AML-193 (cell line): ENCODE data around the gene ODR4.
"Not testable (repeated sequence)": the region's sequence is repeated elsewhere in the genome, so short reads cannot be mapped to it uniquely, and the experiment has no call there.

Experiments
- DNase-seq, 2 experiments: peaks; one replicate each; lab custom pipeline; 2025; lab: John Stamatoyannopoulos, UW

Gene ODR4

GRCh38 chr1:186375152-186375928 lies at the start of gene ODR4, which contains the start of gene TPR:
Gene ODR4, plus strand, starts transcription at chr1:186375838. Its CDS starts 3,948 bp downstream, at chr1:186379786.
Gene TPR, minus strand, starts transcription at chr1:186375253. Its CDS starts 225 bp downstream, at chr1:186375028.
- DNase-seq: peak; percentile 97 to 98

DNA sequence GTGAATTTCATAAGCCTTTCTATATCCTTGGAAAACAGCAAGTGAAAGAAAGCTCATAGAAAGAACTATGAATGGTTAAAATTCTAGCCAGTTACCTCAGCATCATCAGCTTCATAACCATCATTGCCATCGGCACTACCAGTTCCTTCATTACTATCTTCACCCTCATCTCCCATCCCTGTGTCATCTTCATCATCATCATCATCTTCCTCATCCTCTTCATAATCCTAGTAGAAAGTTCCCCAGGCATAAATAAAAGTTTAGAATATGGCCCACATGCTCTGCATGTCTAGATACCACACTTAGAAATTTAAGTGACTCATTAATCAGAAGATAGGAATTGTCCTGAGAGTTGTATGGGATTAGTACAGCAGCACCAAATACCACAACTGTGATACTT lies 49.6 kb upstream of the ODR4 start:
- no peak for DNase-seq

- no peak for DNase-seq
Measured at GRCh38 chr1:186327331-186327730, 48.3 kb upstream of the ODR4 start.

GRCh38 chr1:186330758-186331157 lies 44.9 kb upstream of the ODR4 start:
- DNase-seq: no peak

DNA sequence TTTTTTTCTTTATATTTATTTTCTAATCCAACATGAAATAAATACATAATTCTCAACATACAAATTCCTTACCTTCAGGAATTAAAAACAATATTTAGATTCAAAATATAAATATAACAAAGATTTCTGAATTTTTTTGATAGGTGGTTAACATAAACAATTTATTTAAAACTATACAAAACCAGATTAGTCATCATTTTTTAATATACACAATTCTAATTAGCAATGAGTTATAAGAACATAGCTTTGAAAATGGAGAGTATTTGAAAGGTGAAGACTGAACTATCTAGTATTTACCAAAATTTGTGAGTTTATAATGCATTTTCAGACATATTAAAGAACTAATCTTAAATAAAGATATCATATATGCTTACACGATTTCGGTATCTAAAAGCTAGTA lies 38.1 kb upstream of the ODR4 start:
- no peak for DNase-seq

DNA sequence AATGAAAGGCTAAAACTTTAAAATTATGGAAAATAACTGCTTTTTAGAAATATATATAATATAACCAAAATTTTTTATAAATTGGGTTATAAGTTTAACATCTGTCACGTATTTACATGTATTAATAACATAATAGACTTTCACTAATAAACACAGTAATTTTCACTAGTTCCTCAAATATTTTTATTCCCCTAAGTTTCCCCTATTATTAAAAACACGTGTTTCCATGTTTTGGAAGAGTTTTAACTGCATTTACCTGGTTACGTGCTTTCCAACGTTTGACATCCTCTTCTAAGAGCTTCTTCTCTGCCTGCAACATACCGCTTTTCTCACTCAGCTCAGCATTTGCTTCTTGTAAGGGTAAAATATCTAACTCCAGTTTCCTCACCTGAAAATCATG lies 34.9 kb upstream of the ODR4 start:
- no peak for DNase-seq

DNA sequence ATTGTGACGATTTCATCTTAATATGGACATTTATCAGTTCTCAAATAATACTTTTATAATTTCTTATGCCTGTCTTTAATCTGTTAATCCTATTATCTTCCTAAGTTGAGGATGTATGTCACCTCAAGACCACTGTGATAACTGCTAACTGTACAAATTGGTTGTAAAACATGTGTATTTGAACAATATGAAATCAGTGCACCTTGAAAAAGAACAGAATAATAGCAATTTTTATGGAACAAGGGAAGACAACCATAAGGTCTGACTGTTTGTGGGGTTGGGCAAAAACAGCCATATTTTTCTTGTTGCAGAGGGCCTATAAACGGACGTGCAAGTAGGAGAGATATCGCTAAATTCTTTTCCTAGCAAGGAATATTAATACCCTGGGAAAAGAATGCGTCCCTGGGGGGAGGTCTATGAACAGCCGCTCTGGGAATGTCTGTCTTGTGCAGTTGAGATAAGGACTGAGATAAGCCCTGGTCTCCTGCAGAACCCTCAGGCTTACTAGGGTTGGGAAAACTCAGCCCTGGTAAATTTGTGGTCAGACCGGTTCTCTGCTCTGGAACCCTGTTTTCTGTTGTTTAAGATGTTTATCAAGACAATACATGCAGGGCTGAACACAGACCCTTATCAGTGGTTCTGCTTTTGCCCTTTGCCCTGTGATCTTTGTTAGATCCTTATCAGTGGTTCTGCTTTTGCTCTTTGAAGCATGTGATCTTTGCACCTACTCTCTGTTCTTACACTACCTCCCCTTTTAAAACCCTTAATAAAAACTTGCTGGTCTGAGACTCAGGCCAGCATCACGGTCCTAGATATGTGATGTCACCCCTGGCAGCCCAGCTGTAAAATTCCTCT lies 27.6 kb upstream of the ODR4 start:
- DNase-seq: not testable (repeated sequence)

GRCh38 chr1:186374303-186375151 lies 1.1 kb upstream of the ODR4 start:
- peak; percentile 7 to 33 for DNase-seq

- no peak for DNase-seq
Measured at GRCh38 chr1:186375929-186376319, 286 bp downstream of the ODR4 start.

DNA sequence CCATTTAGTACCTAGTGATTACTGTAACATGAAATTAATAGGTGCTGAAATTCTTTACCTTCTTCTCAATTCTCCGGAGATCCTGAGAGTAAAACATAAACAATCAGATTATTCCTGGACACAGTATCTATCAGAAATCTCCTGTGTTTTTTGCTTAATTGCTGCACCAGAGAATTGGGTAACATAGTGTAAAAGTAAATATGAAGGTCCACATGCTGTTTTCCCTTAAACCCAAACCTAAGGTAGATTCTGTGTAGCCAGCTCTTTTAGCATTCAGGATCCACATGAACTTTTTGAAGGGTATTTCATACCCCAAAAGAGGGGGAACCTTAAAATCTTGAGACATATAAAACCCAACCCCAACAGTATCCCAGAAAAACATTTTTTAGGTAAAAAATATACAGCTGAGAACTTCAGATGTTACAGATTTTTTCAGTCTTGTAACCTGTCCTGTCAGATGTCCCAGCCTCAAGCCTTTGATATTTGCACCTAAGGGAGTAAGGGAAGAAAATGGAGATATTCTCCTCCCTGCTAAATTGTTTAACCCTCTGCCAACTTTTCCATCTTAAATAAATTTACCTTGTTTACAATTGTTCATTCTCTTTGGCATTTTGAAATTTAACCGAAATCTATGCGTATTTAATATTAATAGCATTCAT lies 11.2 kb downstream of the ODR4 start:
- DNase-seq: no peak

- DNase-seq: no peak
Measured at GRCh38 chr1:186390925-186391324, 15.3 kb downstream of the ODR4 start.

GRCh38 chr1:186391841-186392240 lies 16.2 kb downstream of the ODR4 start:
- no peak for DNase-seq

DNA sequence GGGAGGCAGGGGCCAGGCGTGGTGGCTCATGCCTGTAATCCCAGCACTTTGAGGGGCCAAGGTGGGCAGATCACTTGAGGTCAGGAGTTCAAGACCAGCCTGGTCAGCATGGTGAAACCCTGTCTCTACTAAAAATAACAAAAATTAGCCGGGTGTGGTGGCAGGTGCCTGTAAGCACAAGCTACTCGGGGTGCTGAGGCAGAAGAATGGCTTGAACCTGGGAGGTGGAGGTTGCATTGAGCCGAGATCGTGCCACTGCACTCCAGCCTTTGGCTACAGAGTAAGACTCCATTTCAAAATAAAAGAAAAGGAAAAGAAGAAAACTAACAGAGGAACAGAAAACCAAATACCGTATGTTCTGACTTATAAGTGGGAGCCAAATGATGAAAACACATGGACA lies 17.1 kb downstream of the ODR4 start:
- not testable (repeated sequence) for DNase-seq

DNA sequence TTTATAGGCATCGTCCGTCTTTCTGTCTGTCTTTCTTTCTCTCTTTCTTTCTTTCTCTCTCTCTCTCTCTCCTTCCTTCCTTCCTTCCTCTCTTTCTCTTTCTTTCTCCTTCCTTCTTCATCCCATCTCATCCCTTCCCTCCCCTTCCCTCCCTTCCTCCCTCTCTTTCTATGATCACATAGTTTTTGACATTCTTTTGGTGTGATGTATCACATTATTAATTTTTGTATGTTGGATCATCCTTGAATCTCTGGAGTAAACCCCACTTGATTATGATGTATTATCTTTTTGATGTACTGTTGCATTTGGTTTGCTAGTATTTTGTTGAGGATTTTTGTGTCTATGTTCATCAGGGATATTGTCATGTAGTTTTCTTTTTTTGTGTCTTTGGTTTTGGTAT lies 25.8 kb downstream of the ODR4 start:
- not testable (repeated sequence) for DNase-seq

DNA sequence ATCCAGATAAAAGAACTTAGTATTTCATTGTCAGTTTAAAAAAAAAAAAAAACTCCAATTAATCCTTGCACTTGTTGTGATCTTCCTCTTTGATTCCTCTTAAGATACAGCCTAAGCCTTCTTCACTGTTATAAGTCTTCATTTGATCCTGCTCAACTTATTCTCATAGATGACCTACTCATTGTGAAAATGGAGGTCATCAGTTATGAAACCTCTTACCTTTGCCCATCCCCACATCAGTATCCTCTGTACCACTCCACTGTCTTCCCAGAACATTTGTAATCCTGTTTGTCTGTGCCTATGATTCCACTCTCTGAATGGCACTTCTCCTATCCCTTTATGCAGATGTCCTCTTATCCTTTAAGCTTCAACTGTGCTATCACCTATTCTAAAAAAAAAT lies 28.0 kb downstream of the ODR4 start:
- DNase-seq: no peak

DNA sequence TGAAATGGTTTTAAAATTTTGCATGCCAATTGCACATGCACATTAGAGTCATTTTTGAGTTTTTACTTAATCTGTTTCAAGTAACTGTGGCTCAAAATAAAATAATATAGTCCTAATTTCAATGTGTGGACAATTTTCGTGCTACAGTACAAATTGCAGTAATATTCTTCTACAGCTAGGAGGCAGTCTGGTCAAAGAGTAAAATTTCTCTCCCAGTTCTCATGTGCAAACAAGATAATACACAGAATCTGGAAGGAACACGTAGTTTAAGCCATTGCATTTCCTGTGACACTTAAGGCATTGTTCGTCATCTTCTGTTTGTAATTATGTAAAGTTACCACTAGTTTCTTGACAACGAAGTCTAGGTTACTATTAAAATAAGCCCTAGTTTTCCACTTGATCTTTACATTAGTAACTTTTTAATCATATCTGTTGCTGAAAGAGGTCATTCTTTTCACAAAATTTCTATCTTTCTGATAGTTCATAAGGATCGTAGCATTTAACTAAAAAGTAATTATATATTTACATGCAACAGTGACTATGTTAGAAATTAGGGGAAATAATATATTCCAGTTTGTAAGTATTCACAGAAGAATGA lies 28.9 kb downstream of the ODR4 start:
- peak; percentile 57 for DNase-seq

- no peak for DNase-seq
Measured at GRCh38 chr1:186409091-186409490, 33.5 kb downstream of the ODR4 start.

DNA sequence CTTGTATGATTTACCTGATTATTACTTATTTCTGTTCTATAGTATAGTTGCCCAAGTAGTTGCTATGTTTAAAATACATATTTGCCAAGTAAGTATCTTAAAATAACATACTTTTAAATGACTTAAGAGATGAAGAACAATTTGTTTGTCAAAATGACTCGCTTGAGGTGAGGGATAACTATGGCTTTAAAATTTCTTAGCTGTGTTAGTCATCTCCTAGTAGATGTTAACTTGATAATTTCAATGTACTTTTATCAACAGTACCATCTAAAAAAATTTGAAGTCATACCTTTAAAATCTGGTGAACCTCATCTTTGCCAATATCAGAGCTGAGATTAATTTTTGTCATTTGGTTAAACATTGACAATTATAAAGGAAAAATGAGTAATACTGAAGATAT lies 37.7 kb downstream of the ODR4 start:
- DNase-seq: no peak

DNA sequence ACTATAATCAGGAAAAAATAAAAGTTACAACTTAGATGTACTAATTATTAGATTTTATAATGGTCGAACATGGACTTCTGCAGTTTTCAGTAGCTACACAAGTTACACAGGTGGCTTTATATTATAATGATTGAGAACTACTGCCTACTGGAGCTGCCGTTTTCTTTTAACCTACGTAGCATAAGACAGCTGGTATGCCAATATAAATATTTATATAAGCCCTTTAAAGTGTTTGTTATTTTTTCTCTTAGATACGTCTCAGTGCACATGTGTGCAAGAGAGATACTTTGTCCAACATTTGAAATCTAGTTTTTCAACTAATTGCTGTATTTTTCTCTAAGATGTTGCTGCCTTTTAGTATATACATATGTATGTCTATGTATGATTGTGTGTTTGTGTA lies 42.9 kb downstream of the ODR4 start:
- no peak for DNase-seq

DNA sequence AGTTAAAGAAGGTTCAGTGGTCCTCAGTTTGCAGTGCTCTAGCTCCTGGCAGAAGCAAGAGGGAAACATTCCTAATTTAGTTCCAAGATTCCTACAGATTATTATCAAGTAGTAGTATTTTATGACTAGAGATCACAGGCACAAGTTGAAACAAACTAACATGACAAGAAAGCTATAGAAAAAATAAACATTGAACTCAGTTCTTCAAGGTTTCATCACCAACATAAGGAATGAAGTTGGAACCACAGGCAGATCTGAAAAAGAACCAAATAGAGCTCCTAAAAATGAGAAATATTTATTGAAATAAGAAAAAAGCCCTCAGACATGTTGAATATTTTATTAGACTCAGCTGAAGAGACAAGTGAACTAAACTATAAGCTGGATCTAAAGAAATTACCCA lies 44.7 kb downstream of the ODR4 start:
- DNase-seq: no peak

DNA sequence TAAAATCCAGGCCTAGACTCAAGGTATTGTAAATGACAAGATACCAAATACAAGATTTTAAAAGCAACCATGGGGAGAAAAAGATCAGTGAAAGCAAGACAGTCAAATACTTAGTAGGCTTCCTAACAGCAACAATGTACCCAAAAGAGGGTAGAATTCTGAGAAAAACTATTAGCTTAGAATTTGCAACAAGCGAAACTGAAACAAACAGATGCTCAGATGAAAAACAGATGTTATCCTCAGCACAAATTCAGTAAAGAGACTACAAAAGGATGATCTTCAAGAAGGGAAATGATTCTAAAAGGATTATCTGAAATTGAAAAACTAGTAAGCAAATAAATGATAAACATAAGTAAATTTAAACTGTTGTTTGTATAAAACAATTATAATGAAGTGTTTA lies 45.3 kb downstream of the ODR4 start:
- DNase-seq: no peak
